Measurements from ENCODE around the gene PAK1.
"Not testable (repeated sequence)": the region's sequence is repeated elsewhere in the genome, so short reads cannot be mapped to it uniquely, and the experiment has no call there.

PAK1 gene

GRCh38 chr11:77510095-77510494 is 36.2 kb upstream of the PAK1 start:
- Histone ChIP-seq H3K36me3 (ENCODE audit: control insufficient read depth in 2 of 2, insufficient read depth in 2 of 2, low read length in 2 of 2) (no peaks in the 10 kb centered on the region), H3K27ac (ENCODE audit: low read depth in 2 of 2, low read length in 2 of 2) (no peak overlapping the region), H3K4me1 (ENCODE audit: control insufficient read depth in 2 of 2, insufficient read depth in 2 of 2, low read length in 2 of 2) (peaks cover 1 to 14% of the 10 kb centered on the region in 2 donors), H3K9me3 (ENCODE audit: control insufficient read depth in 2 of 2, low read length in 2 of 2) (no peaks in the 10 kb centered on the region), H3K27me3 (ENCODE audit: control insufficient read depth in 2 of 2, insufficient read depth in 2 of 2, low read length in 2 of 2) (no peaks in the 10 kb centered on the region), H3K9ac (ENCODE audit: low read depth in 1 of 2, low read length in 2 of 2) (no peak overlapping the region), H3K4me3 (ENCODE audit: low read length in 2 of 2) (no peak overlapping the region)

- Histone ChIP-seq H3K4me1 (ENCODE audit: control insufficient read depth in 2 of 2, insufficient read depth in 2 of 2, low read length in 2 of 2) (peaks cover 0 to 6% of the 10 kb centered on the region in 2 donors), H3K27ac (ENCODE audit: low read depth in 2 of 2, low read length in 2 of 2) (no peak overlapping the region), H3K36me3 (ENCODE audit: control insufficient read depth in 2 of 2, insufficient read depth in 2 of 2, low read length in 2 of 2) (no peaks in the 10 kb centered on the region), H3K27me3 (ENCODE audit: control insufficient read depth in 2 of 2, insufficient read depth in 2 of 2, low read length in 2 of 2) (no peaks in the 10 kb centered on the region), H3K9me3 (ENCODE audit: control insufficient read depth in 2 of 2, low read length in 2 of 2) (no peaks in the 10 kb centered on the region), H3K9ac (ENCODE audit: low read depth in 1 of 2, low read length in 2 of 2) (no peak overlapping the region), H3K4me3 (ENCODE audit: low read length in 2 of 2) (no peak overlapping the region)
Measured at GRCh38 chr11:77508019-77508418, 34.1 kb upstream of the PAK1 start.

DNA sequence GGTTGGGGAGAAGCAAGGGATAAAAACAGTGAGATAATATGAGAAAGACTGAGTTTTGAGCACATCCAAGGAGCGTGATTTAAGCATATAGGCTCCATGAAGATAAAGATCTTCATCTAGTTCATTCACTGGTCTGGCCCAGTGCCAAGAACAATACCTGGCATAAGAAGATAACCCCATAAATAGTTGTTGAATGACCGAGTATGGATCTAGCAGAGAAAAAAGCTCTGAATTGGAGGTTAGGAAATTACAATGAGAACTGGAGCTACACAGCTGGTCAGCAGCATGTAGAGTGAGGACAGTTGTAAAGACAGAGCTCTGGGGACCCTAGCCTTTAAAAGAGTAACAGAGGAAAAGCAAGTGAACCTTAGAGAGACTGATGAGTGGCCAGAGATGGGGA is 33.0 kb upstream of the PAK1 start:
- H3K27ac ChIP-seq (ENCODE audit: low read depth in 2 of 2, low read length in 2 of 2) = no peak overlapping the region
- H3K9ac ChIP-seq (ENCODE audit: low read depth in 1 of 2, low read length in 2 of 2) = no peak overlapping the region
- H3K36me3 ChIP-seq (ENCODE audit: control insufficient read depth in 2 of 2, insufficient read depth in 2 of 2, low read length in 2 of 2) = no peaks in the 10 kb centered on the region
- H3K27me3 ChIP-seq (ENCODE audit: control insufficient read depth in 2 of 2, insufficient read depth in 2 of 2, low read length in 2 of 2) = no peaks in the 10 kb centered on the region
- H3K4me3 ChIP-seq (ENCODE audit: low read length in 2 of 2) = no peak overlapping the region
- H3K4me1 ChIP-seq (ENCODE audit: control insufficient read depth in 2 of 2, insufficient read depth in 2 of 2, low read length in 2 of 2) = peaks cover 0 to 6% of the 10 kb centered on the region in 2 donors
- no peaks in the 10 kb centered on the region for H3K9me3 ChIP-seq (ENCODE audit: control insufficient read depth in 2 of 2, low read length in 2 of 2)

DNA sequence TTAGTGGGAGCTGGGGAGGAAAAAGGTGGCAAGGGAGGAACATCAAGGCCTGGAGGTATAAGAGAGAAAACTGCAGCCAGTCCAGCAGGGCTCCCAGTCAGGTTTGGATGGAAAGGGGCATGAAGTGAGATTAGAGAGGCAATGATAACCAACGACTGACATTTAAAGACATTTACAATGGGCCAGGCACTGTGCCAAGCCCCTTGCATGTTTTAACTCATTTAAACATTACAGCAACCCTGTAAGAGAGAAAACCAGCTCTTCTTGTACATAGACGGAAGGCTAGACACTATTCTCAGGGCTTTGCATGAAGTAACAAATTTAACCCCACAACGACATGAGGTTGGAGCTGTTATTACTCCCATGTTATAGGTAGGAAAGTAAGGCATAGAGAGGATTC is 32.1 kb upstream of the PAK1 start:
- Histone ChIP-seq H3K9me3 (ENCODE audit: control insufficient read depth in 2 of 2, low read length in 2 of 2) (no peaks in the 10 kb centered on the region), H3K4me1 (ENCODE audit: control insufficient read depth in 2 of 2, insufficient read depth in 2 of 2, low read length in 2 of 2) (peaks cover 0 to 6% of the 10 kb centered on the region in 2 donors), H3K27ac (ENCODE audit: low read depth in 2 of 2, low read length in 2 of 2) (no peak overlapping the region), H3K4me3 (ENCODE audit: low read length in 2 of 2) (no peak overlapping the region), H3K9ac (ENCODE audit: low read depth in 1 of 2, low read length in 2 of 2) (no peak overlapping the region), H3K36me3 (ENCODE audit: control insufficient read depth in 2 of 2, insufficient read depth in 2 of 2, low read length in 2 of 2) (no peaks in the 10 kb centered on the region), H3K27me3 (ENCODE audit: control insufficient read depth in 2 of 2, insufficient read depth in 2 of 2, low read length in 2 of 2) (no peaks in the 10 kb centered on the region)

DNA sequence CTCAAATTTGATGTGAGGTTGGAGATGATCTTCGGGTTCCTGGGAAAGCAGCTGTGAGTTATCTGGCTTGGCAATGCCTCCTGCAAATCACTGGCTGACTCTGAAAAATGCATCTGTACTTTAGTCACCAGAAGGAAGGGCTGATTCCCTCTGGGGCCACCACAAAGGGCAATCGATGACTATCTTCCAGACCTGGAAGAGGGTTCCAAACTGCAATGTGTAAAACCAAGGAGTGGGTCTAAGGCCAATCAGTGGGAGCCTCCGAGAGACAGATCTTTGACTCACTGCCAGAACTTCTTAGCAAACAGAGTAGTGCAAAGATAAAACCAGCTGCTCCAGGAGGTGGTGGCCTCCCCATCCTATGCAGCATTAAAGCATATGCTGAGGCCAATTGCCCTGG is 29.1 kb upstream of the PAK1 start:
- peaks cover 0 to 6% of the 10 kb centered on the region in 2 donors for H3K4me1 ChIP-seq (ENCODE audit: control insufficient read depth in 2 of 2, insufficient read depth in 2 of 2, low read length in 2 of 2)
- H3K4me3 ChIP-seq (ENCODE audit: low read length in 2 of 2) = no peak overlapping the region
- no peaks in the 10 kb centered on the region for H3K36me3 ChIP-seq (ENCODE audit: control insufficient read depth in 2 of 2, insufficient read depth in 2 of 2, low read length in 2 of 2)
- no peaks in the 10 kb centered on the region for H3K27me3 ChIP-seq (ENCODE audit: control insufficient read depth in 2 of 2, insufficient read depth in 2 of 2, low read length in 2 of 2)
- H3K9me3 ChIP-seq (ENCODE audit: control insufficient read depth in 2 of 2, low read length in 2 of 2) = no peaks in the 10 kb centered on the region
- H3K9ac ChIP-seq (ENCODE audit: low read depth in 1 of 2, low read length in 2 of 2) = no peak overlapping the region
- no peak overlapping the region for H3K27ac ChIP-seq (ENCODE audit: low read depth in 2 of 2, low read length in 2 of 2)

GRCh38 chr11:77502346-77502905 is 28.5 kb upstream of the PAK1 start:
- Histone ChIP-seq H3K4me3 (ENCODE audit: low read length in 2 of 2) (no peak overlapping the region), H3K27ac (ENCODE audit: low read depth in 2 of 2, low read length in 2 of 2) (no peak overlapping the region), H3K9me3 (ENCODE audit: control insufficient read depth in 2 of 2, low read length in 2 of 2) (no peaks in the 10 kb centered on the region), H3K9ac (ENCODE audit: low read depth in 1 of 2, low read length in 2 of 2) (no peak overlapping the region), H3K36me3 (ENCODE audit: control insufficient read depth in 2 of 2, insufficient read depth in 2 of 2, low read length in 2 of 2) (no peaks in the 10 kb centered on the region), H3K4me1 (ENCODE audit: control insufficient read depth in 2 of 2, insufficient read depth in 2 of 2, low read length in 2 of 2) (peaks cover 0 to 6% of the 10 kb centered on the region in 2 donors), H3K27me3 (ENCODE audit: control insufficient read depth in 2 of 2, insufficient read depth in 2 of 2, low read length in 2 of 2) (no peaks in the 10 kb centered on the region)

DNA sequence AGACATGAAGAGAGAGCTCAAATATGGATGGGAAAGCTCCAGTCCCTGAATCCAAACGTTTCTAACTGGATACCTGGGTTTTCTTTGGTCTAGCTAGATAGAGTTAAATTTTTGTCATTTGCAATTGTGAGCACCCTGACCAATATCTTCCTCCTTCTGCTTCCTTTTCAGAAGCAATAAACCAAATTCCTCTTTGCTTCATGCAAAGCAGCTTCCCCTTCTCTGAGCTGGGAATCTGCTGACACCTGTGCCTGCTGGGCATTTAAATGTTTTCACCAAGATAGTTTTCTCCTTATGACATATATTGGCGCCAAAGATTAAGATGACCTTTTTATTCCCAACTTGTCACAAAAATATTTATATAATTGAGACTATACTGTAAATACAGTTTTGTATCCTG is 27.9 kb upstream of the PAK1 start:
- H3K4me3 ChIP-seq (ENCODE audit: low read length in 2 of 2) = no peak overlapping the region
- no peaks in the 10 kb centered on the region for H3K36me3 ChIP-seq (ENCODE audit: control insufficient read depth in 2 of 2, insufficient read depth in 2 of 2, low read length in 2 of 2)
- H3K4me1 ChIP-seq (ENCODE audit: control insufficient read depth in 2 of 2, insufficient read depth in 2 of 2, low read length in 2 of 2) = peaks cover 0 to 5% of the 10 kb centered on the region in 2 donors
- H3K9ac ChIP-seq (ENCODE audit: low read depth in 1 of 2, low read length in 2 of 2) = no peak overlapping the region
- H3K27me3 ChIP-seq (ENCODE audit: control insufficient read depth in 2 of 2, insufficient read depth in 2 of 2, low read length in 2 of 2) = no peaks in the 10 kb centered on the region
- H3K27ac ChIP-seq (ENCODE audit: low read depth in 2 of 2, low read length in 2 of 2) = no peak overlapping the region
- no peaks in the 10 kb centered on the region for H3K9me3 ChIP-seq (ENCODE audit: control insufficient read depth in 2 of 2, low read length in 2 of 2)

DNA sequence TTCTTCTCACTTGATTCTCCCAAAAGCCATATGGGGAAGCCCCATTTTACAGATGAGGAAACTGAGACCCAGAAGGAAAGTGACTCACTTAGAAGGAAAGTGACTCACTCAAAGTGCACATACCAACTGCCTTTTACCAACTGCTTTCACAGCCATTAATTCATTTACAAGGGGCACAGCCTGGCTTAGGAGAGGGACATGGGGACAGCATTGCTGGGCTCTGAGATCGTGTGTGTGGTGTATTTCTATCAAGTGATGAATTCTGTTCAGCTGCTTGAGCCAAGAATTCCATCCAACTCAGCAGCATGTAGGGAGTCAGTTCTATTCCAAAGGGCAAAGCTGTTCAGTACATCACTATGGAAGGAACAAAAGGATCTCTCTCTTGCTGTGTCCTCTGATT is 23.5 kb upstream of the PAK1 start:
- Histone ChIP-seq H3K4me1 (ENCODE audit: control insufficient read depth in 2 of 2, insufficient read depth in 2 of 2, low read length in 2 of 2) (no peaks in the 10 kb centered on the region), H3K9me3 (ENCODE audit: control insufficient read depth in 2 of 2, low read length in 2 of 2) (no peaks in the 10 kb centered on the region), H3K27me3 (ENCODE audit: control insufficient read depth in 2 of 2, insufficient read depth in 2 of 2, low read length in 2 of 2) (no peaks in the 10 kb centered on the region), H3K27ac (ENCODE audit: low read depth in 2 of 2, low read length in 2 of 2) (no peak overlapping the region), H3K9ac (ENCODE audit: low read depth in 1 of 2, low read length in 2 of 2) (no peak overlapping the region), H3K4me3 (ENCODE audit: low read length in 2 of 2) (no peak overlapping the region), H3K36me3 (ENCODE audit: control insufficient read depth in 2 of 2, insufficient read depth in 2 of 2, low read length in 2 of 2) (no peaks in the 10 kb centered on the region)

DNA sequence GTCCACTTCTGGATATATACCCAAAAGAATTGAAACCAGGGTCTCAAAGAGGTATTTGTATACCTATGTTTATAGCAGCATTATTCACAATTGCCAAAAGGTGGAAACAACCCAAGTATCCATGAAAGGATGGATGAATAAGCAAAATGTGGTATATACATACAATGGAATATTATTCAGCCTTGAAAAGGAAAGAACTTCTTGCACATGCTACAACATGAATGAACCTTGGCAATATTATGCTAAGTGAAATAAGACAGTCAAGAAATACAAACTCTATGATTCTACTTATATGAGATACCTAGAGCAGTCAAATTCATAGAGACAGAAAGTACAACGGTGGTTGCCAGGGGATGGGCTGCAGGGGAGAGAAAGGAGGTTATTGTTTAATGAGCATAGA is 21.6 kb upstream of the PAK1 start:
- H3K4me1 ChIP-seq (ENCODE audit: control insufficient read depth in 2 of 2, insufficient read depth in 2 of 2, low read length in 2 of 2) = no peaks in the 10 kb centered on the region
- no peak overlapping the region for H3K9ac ChIP-seq (ENCODE audit: low read depth in 1 of 2, low read length in 2 of 2)
- no peak overlapping the region for H3K4me3 ChIP-seq (ENCODE audit: low read length in 2 of 2)
- H3K36me3 ChIP-seq (ENCODE audit: control insufficient read depth in 2 of 2, insufficient read depth in 2 of 2, low read length in 2 of 2) = no peaks in the 10 kb centered on the region
- H3K27ac ChIP-seq (ENCODE audit: low read depth in 2 of 2, low read length in 2 of 2) = no peak overlapping the region
- H3K9me3 ChIP-seq (ENCODE audit: control insufficient read depth in 2 of 2, low read length in 2 of 2) = no peaks in the 10 kb centered on the region
- H3K27me3 ChIP-seq (ENCODE audit: control insufficient read depth in 2 of 2, insufficient read depth in 2 of 2, low read length in 2 of 2) = no peaks in the 10 kb centered on the region

DNA sequence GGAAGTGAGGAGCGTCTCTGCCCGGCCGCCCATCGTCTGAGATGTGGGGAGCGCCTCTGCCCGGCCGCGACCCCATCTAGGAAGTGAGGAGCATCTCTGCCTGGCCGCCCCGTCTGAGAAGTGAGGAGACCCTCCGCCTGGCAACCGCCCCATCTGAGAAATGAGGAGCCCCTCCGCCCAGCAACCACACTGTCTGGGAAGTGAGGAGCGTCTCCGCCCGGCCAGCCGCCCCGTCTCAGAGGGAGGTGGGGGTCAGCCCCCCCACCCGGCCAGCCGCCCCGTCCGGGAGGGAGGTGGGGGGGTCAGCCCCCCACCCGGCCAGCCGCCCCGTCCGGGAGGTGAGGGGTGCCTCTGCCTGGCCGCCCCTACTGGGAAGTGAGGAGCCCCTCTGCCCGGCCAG is 16.1 kb upstream of the PAK1 start:
- not testable (repeated sequence) for H3K36me3 ChIP-seq (ENCODE audit: control insufficient read depth in 2 of 2, insufficient read depth in 2 of 2, low read length in 2 of 2); H3K9me3 ChIP-seq (ENCODE audit: control insufficient read depth in 2 of 2, low read length in 2 of 2); H3K27ac ChIP-seq (ENCODE audit: low read depth in 2 of 2, low read length in 2 of 2); H3K27me3 ChIP-seq (ENCODE audit: control insufficient read depth in 2 of 2, insufficient read depth in 2 of 2, low read length in 2 of 2); H3K9ac ChIP-seq (ENCODE audit: low read depth in 1 of 2, low read length in 2 of 2); H3K4me1 ChIP-seq (ENCODE audit: control insufficient read depth in 2 of 2, insufficient read depth in 2 of 2, low read length in 2 of 2); H3K4me3 ChIP-seq (ENCODE audit: low read length in 2 of 2)

DNA sequence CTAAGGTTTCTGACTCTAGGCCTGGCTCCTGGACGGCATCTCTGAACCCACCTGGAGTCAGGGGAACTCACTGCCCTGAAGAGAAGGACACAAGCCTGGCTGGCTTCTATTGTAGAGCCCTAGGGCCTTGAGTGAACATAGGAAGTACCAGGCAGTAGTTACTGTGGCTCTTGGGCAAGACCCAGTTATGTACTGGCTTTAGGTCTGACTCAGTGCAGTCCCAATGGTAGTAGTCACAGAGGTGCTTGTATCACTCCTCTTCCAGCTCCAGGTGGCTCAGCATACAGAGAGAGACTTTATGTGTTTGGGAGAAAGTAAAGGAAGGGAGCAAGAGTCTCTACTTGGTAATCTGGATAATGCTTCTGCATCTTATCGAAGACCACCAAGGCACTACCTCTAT is 13.9 kb upstream of the PAK1 start:
- Histone ChIP-seq H3K9ac (ENCODE audit: low read depth in 1 of 2, low read length in 2 of 2) (no peak overlapping the region), H3K4me1 (ENCODE audit: control insufficient read depth in 2 of 2, insufficient read depth in 2 of 2, low read length in 2 of 2) (no peaks in the 10 kb centered on the region), H3K4me3 (ENCODE audit: low read length in 2 of 2) (no peak overlapping the region)

More for the DNA sequence above, 13.9 kb upstream of the PAK1 start:
- Histone ChIP-seq H3K9me3 (ENCODE audit: control insufficient read depth in 2 of 2, low read length in 2 of 2) (no peaks in the 10 kb centered on the region), H3K27me3 (ENCODE audit: control insufficient read depth in 2 of 2, insufficient read depth in 2 of 2, low read length in 2 of 2) (no peaks in the 10 kb centered on the region), H3K27ac (ENCODE audit: low read depth in 2 of 2, low read length in 2 of 2) (no peak overlapping the region), H3K36me3 (ENCODE audit: control insufficient read depth in 2 of 2, insufficient read depth in 2 of 2, low read length in 2 of 2) (no peaks in the 10 kb centered on the region)

Measured in mucosa of rectum (tissue), 2 donors.